ENCODE data around the gene DTWD1.
"Not testable (repeated sequence)": the region's sequence is repeated elsewhere in the genome, so short reads cannot be mapped to it uniquely, and the experiment has no call there.

The DTWD1 gene

GRCh38 chr15:49646891-49647290 lies 26.0 kb downstream of the DTWD1 start:
- DNase-seq = no peak

- no peak for DNase-seq
Measured at GRCh38 chr15:49649987-49650386, 29.1 kb downstream of the DTWD1 start.

GRCh38 chr15:49650676-49651075 lies 29.8 kb downstream of the DTWD1 start:
- no peak for DNase-seq

DNA sequence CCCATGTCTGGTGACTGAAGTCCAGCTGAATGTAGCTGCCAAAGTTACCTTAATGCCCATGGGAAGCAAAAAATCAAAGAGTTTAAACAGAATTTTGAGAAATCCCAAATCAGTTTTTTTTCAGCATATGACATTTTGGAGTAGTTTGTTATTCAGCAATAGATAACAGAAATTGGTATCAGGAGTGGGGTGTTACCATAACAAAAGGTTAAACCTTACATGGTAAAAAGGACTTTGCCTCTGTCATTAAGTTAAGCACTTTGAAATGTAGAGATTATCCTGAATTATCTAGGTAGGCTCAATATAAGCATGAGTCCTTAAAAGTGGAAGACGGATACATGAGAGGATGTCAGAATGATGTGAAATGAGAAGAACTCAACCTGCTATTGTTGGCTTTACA lies 32.1 kb downstream of the DTWD1 start:
- no peak for DNase-seq

GRCh38 chr15:49656734-49657133 lies 35.9 kb downstream of the DTWD1 start:
- DNase-seq = no peak

GRCh38 chr15:49664716-49665115 lies 43.9 kb downstream of the DTWD1 start:
- DNase-seq = no peak

- not testable (repeated sequence) for DNase-seq
Measured at GRCh38 chr15:49666486-49666885, 45.6 kb downstream of the DTWD1 start.

- DNase-seq = no peak
Measured at GRCh38 chr15:49669288-49669687, 48.4 kb downstream of the DTWD1 start.

- DNase-seq = no peak
Measured at GRCh38 chr15:49673861-49674260, 53.0 kb downstream of the DTWD1 start.

DNA sequence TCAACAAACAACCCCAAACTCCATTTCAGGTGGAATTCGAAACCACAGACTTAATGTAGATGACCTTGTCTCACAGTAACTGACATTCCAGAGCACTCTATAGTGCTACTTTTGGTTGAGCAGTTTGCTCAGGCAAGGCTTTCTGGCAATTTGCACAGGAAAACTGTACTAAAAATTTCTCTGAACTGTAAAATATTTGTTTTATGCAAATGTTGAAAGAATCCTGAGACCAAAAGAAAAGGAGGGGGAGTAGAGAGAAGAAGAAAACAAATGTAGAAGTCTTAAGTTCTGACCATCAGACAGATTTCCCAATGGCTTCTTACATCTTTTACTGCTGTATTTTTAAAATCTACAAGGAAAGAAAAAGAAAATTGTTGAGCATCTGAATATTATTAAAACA lies 53.5 kb downstream of the DTWD1 start:
- no peak for DNase-seq

DNA sequence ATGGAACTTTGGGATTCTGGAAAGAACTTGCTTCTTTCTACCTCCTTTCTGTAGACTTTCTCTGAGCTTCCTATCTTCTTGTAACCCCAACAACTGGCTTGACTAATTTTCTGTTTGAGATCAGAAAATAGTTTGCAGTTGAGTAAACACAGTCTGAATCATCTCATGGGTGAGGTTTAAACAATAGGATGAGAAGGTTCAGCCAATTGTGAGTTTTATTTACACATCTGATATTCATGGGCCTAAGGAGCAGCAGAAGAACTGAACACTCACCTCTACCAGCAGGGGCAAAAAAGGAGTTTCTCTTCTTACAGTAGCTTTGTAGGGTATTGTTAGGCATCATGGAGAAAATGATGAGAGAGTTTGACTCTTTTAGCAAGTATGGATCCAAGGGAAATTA lies 54.2 kb downstream of the DTWD1 start:
- no peak for DNase-seq

GRCh38 chr15:49678655-49679054 lies 57.8 kb downstream of the DTWD1 start:
- DNase-seq = no peak

DNA sequence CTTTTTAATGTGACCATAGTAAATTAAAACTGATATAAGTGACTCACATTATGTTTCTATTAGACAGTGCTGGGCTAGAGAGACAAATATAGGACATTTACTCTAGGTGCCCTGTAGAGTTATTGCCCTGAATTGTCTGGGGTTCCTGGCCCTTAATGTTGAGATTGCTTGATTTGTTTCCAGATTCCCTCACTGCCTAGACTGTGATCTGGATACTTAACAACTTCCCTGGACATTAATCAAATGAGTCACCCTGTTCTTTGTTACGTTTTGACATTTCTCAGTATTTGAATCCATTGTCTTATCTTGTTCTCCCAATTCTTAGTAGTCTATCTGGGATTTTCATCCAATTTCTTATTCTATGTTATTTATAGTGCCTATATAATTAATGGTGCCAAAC lies 65.8 kb downstream of the DTWD1 start:
- no peak for DNase-seq

DNA sequence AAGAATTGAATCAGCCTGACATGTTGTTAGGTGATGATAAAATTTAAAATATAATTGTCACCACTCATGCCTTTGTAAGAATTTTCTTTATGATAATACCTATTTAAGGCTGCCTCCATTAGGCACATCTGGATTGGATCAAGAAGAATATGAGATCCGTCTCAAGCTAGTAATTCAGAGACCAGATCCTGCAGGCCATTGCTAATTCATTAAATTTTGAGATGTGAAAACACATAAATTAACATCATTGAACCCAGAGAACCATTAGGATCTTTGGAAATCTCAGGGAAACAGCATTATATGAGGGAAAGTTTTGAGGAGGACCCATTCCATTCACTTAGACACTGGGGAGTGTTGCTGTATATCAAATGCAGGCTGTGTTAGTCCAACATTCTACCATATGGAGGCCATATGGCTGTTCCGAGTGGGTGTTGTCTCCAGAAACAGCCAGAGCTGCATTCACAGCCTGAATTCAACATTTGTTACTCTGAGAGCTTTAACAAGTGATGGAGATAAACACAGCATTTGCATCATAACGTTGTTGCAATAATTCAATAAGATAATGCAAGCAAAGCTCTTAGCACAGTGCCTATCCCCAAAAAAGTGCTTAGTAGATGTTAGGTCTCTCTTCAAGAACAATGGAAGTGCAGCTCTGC lies 67.4 kb downstream of the DTWD1 start:
- no peak for DNase-seq

DNA sequence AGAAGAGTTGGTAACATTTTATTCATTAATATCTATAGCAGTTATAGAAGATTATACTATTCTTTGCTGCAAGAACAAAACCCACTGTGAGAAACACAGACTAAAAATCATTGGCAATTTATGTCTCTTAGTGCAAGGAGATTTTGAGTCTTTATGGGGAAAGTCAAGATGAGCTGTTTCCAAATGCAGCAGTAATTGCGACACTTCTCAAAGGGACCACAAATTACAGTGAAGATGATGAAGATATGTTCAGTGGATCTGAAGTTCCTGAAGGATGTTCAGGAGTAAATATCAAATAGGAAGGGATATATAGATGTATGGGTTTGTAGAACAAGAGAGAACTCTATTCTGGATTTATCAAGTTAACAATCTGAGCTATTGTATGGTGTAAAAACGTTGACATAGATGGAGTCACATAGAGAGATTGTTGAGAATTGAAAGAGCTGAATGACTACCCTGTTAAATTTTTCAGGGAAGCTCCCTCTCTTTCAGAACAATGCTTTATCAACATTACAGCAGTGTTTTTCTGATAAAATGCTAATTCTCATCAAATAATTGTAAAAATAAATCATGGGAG lies 71.8 kb downstream of the DTWD1 start:
- DNase-seq = no peak

DNA sequence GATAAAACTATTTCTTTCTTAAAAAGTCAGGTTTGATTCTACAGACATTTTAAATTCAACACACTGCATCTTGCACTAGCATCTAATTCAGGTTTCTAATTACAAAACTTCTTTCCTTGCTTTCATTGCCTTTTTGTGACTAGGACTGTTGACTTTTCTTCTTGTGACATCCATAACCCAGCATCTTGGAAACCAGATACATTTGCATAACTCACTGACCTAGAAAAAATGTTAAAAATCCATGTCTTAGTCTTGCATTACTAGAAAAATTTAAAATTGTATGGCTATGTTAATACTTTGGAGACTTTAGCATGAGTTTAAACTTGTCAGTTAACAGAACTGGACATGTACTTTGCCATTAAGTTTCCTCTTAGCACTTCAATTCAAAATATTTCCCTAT lies 72.7 kb downstream of the DTWD1 start:
- DNase-seq = no peak

- DNase-seq = no peak
Measured at GRCh38 chr15:49696433-49696832, 75.6 kb downstream of the DTWD1 start.

- no peak for DNase-seq
Measured at GRCh38 chr15:49697121-49697520, 76.3 kb downstream of the DTWD1 start.

DNA sequence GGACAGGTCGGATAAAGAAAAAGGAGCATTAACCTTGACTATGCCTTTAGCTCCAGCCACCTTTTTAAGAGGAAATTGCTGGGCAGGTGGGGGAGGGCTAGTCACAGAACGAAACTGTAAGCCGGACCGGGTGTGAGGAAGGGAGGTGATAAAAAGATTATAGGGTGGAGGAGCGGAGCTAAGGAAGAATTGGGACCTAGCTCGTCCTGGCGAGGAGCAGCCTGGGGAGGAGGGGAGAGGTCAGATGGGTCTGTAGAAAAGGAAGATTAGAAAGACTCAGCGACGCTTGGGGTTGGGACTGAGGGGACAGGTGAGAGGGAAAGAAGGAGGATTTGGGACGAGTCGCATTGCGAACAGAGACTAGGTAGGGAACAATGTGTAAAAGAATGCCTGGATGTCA lies 82.1 kb downstream of the DTWD1 start:
- DNase-seq = not testable (repeated sequence)

All from 8988T (cell line).